Regular cardiac myocyte (primary cell): ENCODE data around the gene IMPACT. TPM values are rescaled to one million over a fixed set of nuclear protein-coding genes. Genes with fewer than 3 reads are reported as not detected.

Experiments used
- total RNA-seq: library from RNA; depleted of rRNA; stranded (reverse); fragments of >200 nt; gene quantifications from 2 replicates; pipeline ENCODE4 v1.2.3, GENCODE V29; 2014

IMPACT gene, protein sequence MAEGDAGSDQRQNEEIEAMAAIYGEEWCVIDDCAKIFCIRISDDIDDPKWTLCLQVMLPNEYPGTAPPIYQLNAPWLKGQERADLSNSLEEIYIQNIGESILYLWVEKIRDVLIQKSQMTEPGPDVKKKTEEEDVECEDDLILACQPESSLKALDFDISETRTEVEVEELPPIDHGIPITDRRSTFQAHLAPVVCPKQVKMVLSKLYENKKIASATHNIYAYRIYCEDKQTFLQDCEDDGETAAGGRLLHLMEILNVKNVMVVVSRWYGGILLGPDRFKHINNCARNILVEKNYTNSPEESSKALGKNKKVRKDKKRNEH
- 28.2 and 36.4 TPM in 2 replicates for total RNA-seq

GRCh38 chr18:24426398-24427294 lies at the start of gene IMPACT:
TSS of gene IMPACT (plus strand) at chr18:24426670. CDS start at chr18:24426757, 87 bp downstream.

GRCh38 chr18:24397694-24398368 lies 28.6 kb upstream of the IMPACT start, which contains the start of gene OSBPL1A:
TSS of gene OSBPL1A (minus strand) at chr18:24397824. CDS start at chr18:24377533, 20,291 bp downstream.

DNA sequence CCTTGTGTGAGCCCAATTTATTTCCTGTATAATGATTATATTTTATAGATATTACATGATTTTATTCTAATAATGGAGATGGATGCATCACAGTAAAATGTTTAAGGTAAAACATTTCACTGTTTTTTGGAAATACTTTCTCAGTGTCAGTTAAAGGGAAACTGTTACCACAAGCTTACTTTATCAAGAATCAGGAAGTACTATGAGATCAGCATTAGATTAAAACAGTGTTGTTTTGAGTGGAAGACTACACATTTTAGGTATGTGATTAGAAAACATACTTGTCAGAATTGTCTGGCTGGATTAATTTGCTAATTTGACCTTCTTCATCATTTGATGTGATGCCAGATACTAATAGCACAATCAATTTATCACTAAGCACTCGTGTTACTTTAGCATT lies 33.9 kb downstream of the IMPACT start, which contains the start of gene HRH4:
HRH4 (plus strand) TSS at position 250 of the 400 bp plus-strand sequence; CDS start at position 342, 92 bp downstream.

Other genes with a start within 250 kb of the IMPACT start
- 17.1 and 35.2 TPM in 2 replicates for gene OSBPL1A, start 28.8 kb upstream of the IMPACT start, total RNA-seq
- under 0.01 and 0.28 TPM in 2 replicates for gene HRH4, start 34.0 kb downstream of the IMPACT start, total RNA-seq